HEK293 (cell line): Measurements from ENCODE around the gene SYTL5.
A peak's percentile ranks its signal among the peaks of the same experiment; 100 is the strongest.

Experiments
- CTCF ChIA-PET: fragments of 350-600 bp; formaldehyde crosslinking; extraction: SDS; loops from one replicate; lab custom pipeline; 2021; ENCODE audit warnings: antibody characterized with exemption; lab: Yijun Ruan, JAX
- POLR2A ChIA-PET: fragments of 300-600 bp; formaldehyde crosslinking; extraction: SDS; loops from one replicate; lab custom pipeline; 2020; ENCODE audit warnings: antibody characterized with exemption, inconsistent platforms; lab: Yijun Ruan, JAX
- H3K27ac ChIP-seq: fragments of 200-500 bp; sonication (Bioruptor generic); 2 replicates; pipeline ENCODE4 v1.5.1; 2014; ENCODE audit warnings: low read depth, low read length, control low read depth, inconsistent platforms; ENCODE audit errors: extremely low read depth
- H3K36me3 ChIP-seq, 2 experiments: fragments of 200-500 bp in 1 of 2; sonication (Bioruptor generic) in 1 of 2; 1 replicate in 1 of 2; 2 replicates in 1 of 2; pipeline ENCODE4 v1.5.1; 2014 to 2017; ENCODE audit warnings: inconsistent platforms in 2 of 2, low read length in 2 of 2; ENCODE audit not compliant: control insufficient read depth in 2 of 2, insufficient read depth in 1 of 2
- H3K4me1 ChIP-seq: fragments of 200-500 bp; sonication (Bioruptor generic); 2 replicates; pipeline ENCODE4 v1.5.1; 2014; ENCODE audit warnings: mild to moderate bottlenecking, low read length, inconsistent platforms; ENCODE audit not compliant: control insufficient read depth, insufficient read depth
- H3K4me3 ChIP-seq: 2 replicates; pipeline ENCODE4 v1.5.1; 2011; ENCODE audit warnings: low read depth, mild to moderate bottlenecking, control low read depth, low read length, moderate library complexity
- H3K9me3 ChIP-seq: fragments of 200-500 bp; sonication (Bioruptor generic); 2 replicates; pipeline ENCODE4 v1.5.1; 2014; ENCODE audit warnings: low read depth, low read length, inconsistent platforms; ENCODE audit not compliant: control insufficient read depth, insufficient read depth
- FEZF1 ChIP-seq: fragments of 450-650 bp; formaldehyde crosslinking; IDR thresholded peaks from 2 replicates; pipeline ENCODE4 v1.5.1; 2016; ENCODE audit warnings: missing biosample characterization, missing genetic modification characterization
- GLIS1 ChIP-seq: fragments of 450-650 bp; formaldehyde crosslinking; IDR thresholded peaks from 2 replicates; pipeline ENCODE4 v1.5.1; 2016; ENCODE audit warnings: missing biosample characterization, missing genetic modification characterization
- HOXA7 ChIP-seq: sonication (generic); formaldehyde crosslinking; IDR thresholded peaks from 2 replicates; pipeline ENCODE4 v1.8.1; 2022; ENCODE audit warnings: missing genetic modification reagents, borderline replicate concordance
- IKZF3 ChIP-seq: fragments of 450-650 bp; IDR thresholded peaks from 2 replicates; pipeline ENCODE4 v1.5.0; 2018; ENCODE audit warnings: missing biosample characterization, mild to moderate bottlenecking, missing genetic modification characterization, moderate library complexity
- KLF10 ChIP-seq: fragments of 450-650 bp; IDR thresholded peaks from 2 replicates; pipeline ENCODE4 v1.5.1; 2018; ENCODE audit warnings: missing biosample characterization, mild to moderate bottlenecking, missing genetic modification characterization
- KLF8 ChIP-seq: fragments of 450-650 bp; formaldehyde crosslinking; IDR thresholded peaks from 2 replicates; pipeline ENCODE4 v1.5.1; 2016; ENCODE audit warnings: missing biosample characterization, missing genetic modification characterization
- MYNN ChIP-seq: fragments of 450-650 bp; formaldehyde crosslinking; IDR thresholded peaks from 2 replicates; pipeline ENCODE4 v1.5.1; 2016; ENCODE audit warnings: missing biosample characterization, missing genetic modification characterization, borderline replicate concordance
- OVOL3 ChIP-seq: fragments of 450-650 bp; formaldehyde crosslinking; IDR thresholded peaks from 2 replicates; pipeline ENCODE4 v1.5.1; 2016; ENCODE audit warnings: missing biosample characterization, missing genetic modification characterization
- SP7 ChIP-seq: fragments of 450-650 bp; formaldehyde crosslinking; IDR thresholded peaks from 2 replicates; pipeline ENCODE4 v1.5.1; 2016; ENCODE audit warnings: missing biosample characterization, missing genetic modification characterization
- TCF7L2 ChIP-seq: IDR thresholded peaks from 2 replicates; pipeline ENCODE4 v1.6.1; 2011; ENCODE audit warnings: low read depth, mild to moderate bottlenecking, inconsistent platforms, low read length, moderate library complexity, borderline replicate concordance
- WT1 ChIP-seq: fragments of 450-650 bp; formaldehyde crosslinking; IDR thresholded peaks from 2 replicates; pipeline ENCODE4 v1.5.1; 2016; ENCODE audit warnings: missing biosample characterization, missing genetic modification characterization
- YY1 ChIP-seq: fragments of 450-650 bp; formaldehyde crosslinking; IDR thresholded peaks from 2 replicates; pipeline ENCODE4 v1.5.1; 2018; ENCODE audit warnings: missing biosample characterization, missing genetic modification characterization
- ZNF10 ChIP-seq: fragments of 450-650 bp; formaldehyde crosslinking; IDR thresholded peaks from 2 replicates; pipeline ENCODE4 v1.5.1; 2017; ENCODE audit warnings: missing biosample characterization, missing genetic modification characterization
- ZNF112 ChIP-seq: fragments of 450-650 bp; formaldehyde crosslinking; IDR thresholded peaks from 2 replicates; pipeline ENCODE4 v1.5.0; 2017; ENCODE audit warnings: missing biosample characterization, missing genetic modification characterization
- ZNF138 ChIP-seq: fragments of 450-650 bp; formaldehyde crosslinking; IDR thresholded peaks from 2 replicates; pipeline ENCODE4 v1.5.1; 2016; ENCODE audit warnings: missing biosample characterization, missing genetic modification characterization, borderline replicate concordance
- ZNF169 ChIP-seq: fragments of 450-650 bp; formaldehyde crosslinking; IDR thresholded peaks from 2 replicates; pipeline ENCODE4 v1.5.1; 2016; ENCODE audit warnings: missing biosample characterization, missing genetic modification characterization
- ZNF19 ChIP-seq: fragments of 450-650 bp; formaldehyde crosslinking; IDR thresholded peaks from 2 replicates; pipeline ENCODE4; 2016; ENCODE audit warnings: missing biosample characterization, missing genetic modification characterization, low read depth
- ZNF266 ChIP-seq: fragments of 450-650 bp; formaldehyde crosslinking; IDR thresholded peaks from 2 replicates; pipeline ENCODE4 v1.5.1; 2016; ENCODE audit warnings: missing biosample characterization, missing genetic modification characterization, low read depth
- ZNF274 ChIP-seq, 2 experiments: fragments of 200-500 bp in 1 of 2; fragments of 450-650 bp in 1 of 2; sonication (Bioruptor generic) in 1 of 2; formaldehyde crosslinking in 1 of 2; IDR thresholded peaks; 2 replicates each; pipeline versions ENCODE4 v1.5.1 to v1.6.1; 2014 to 2016; ENCODE audit warnings: borderline replicate concordance in 1 of 2, inconsistent platforms in 1 of 2, low read length in 1 of 2, missing biosample characterization in 1 of 2, missing genetic modification characterization in 1 of 2
- ZNF324 ChIP-seq: fragments of 450-650 bp; formaldehyde crosslinking; IDR thresholded peaks from 2 replicates; pipeline ENCODE4 v1.5.1; 2016; ENCODE audit warnings: missing biosample characterization, missing genetic modification characterization
- ZNF354C ChIP-seq: fragments of 450-650 bp; formaldehyde crosslinking; IDR thresholded peaks from 2 replicates; pipeline ENCODE4 v1.5.1; 2016; ENCODE audit warnings: missing biosample characterization, missing genetic modification characterization, low read depth, borderline replicate concordance
- ZNF426 ChIP-seq: fragments of 450-650 bp; formaldehyde crosslinking; IDR thresholded peaks from 2 replicates; pipeline ENCODE4 v1.5.1; 2017; ENCODE audit warnings: missing biosample characterization, missing genetic modification characterization, mild to moderate bottlenecking, inconsistent platforms, moderate library complexity
- ZNF433 ChIP-seq: fragments of 450-650 bp; formaldehyde crosslinking; IDR thresholded peaks from 2 replicates; pipeline ENCODE4 v1.5.1; 2016; ENCODE audit warnings: missing biosample characterization, missing genetic modification characterization, low read depth
- ZNF529 ChIP-seq: fragments of 450-650 bp; formaldehyde crosslinking; IDR thresholded peaks from 2 replicates; pipeline ENCODE4 v1.5.1; 2017; ENCODE audit warnings: missing genetic modification characterization, missing biosample characterization; ENCODE audit not compliant: insufficient replicate concordance
- ZNF548 ChIP-seq: fragments of 450-650 bp; formaldehyde crosslinking; IDR thresholded peaks from 2 replicates; pipeline ENCODE4 v1.5.1; 2016; ENCODE audit warnings: missing biosample characterization, missing genetic modification characterization
- ZNF629 ChIP-seq: fragments of 450-650 bp; formaldehyde crosslinking; IDR thresholded peaks from 2 replicates; pipeline ENCODE4 v1.5.1; 2017; ENCODE audit warnings: missing biosample characterization, missing genetic modification characterization
- ZNF707 ChIP-seq: fragments of 450-650 bp; formaldehyde crosslinking; IDR thresholded peaks from 2 replicates; pipeline ENCODE4 v1.5.1; 2016; ENCODE audit warnings: missing biosample characterization, missing genetic modification characterization
- ZNF830 ChIP-seq: fragments of 450-650 bp; IDR thresholded peaks from 2 replicates; pipeline ENCODE4 v1.5.0; 2018; ENCODE audit warnings: missing biosample characterization, missing genetic modification characterization, low read depth, mild to moderate bottlenecking, moderate library complexity
- TF ChIP-seq, protein P1 (sequence below): fragments of 450-650 bp; formaldehyde crosslinking; IDR thresholded peaks from 2 replicates; pipeline ENCODE4 v1.5.1; 2017; ENCODE audit warnings: missing biosample characterization, missing genetic modification characterization
- TF ChIP-seq, protein P2 (sequence below): fragments of 450-650 bp; formaldehyde crosslinking; IDR thresholded peaks from 2 replicates; pipeline ENCODE4 v1.5.1; 2016; ENCODE audit warnings: missing biosample characterization, missing genetic modification characterization
- TF ChIP-seq, protein P3 (sequence below): fragments of 450-650 bp; formaldehyde crosslinking; IDR thresholded peaks from 2 replicates; pipeline ENCODE4 v1.5.1; 2016; ENCODE audit warnings: missing biosample characterization, missing genetic modification characterization
- TF ChIP-seq, protein P4 (sequence below): fragments of 450-650 bp; formaldehyde crosslinking; IDR thresholded peaks from 2 replicates; pipeline ENCODE4 v1.5.1; 2017; ENCODE audit warnings: missing biosample characterization, missing genetic modification characterization

SYTL5 gene

DNA sequence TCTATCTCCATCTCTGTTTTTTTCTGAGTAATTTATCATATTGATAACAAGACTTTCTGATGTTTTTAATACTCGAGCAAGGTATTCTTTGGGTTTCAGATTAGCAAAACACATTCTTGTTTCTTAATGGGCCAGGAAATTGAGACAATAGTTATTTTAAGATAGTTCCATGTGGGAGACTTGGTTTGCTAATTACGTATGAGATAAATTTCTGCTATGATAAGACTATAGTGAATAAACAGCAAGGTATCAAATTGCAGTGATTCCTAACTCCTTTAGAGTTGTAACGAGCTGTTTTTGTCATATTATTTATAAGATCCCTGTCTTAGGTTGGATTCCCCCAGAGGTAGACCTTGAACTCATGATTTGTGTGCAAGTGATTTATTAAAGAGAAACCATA, 38.3 kb downstream of the SYTL5 start (continued):
- TF ChIP-seq ZNF433 (tag by site-specific recombination): no peak
- no peak for TF ChIP-seq ZNF529 (tag by site-specific recombination)
- TF ChIP-seq ZNF169 (tag by site-specific recombination): no peak
- TF ChIP-seq ZNF830: no peak
- TF ChIP-seq ZNF324: no peak
- no peak for TF ChIP-seq ZNF707
- no peak for TF ChIP-seq ZNF266 (tag by site-specific recombination)
- peak; percentile 59; the same call in 1 of the 2 replicates for TF ChIP-seq IKZF3 (tag by site-specific recombination)
- TF ChIP-seq ZNF548 (tag by site-specific recombination): no peak
- TF ChIP-seq ZNF10: no peak
- peak; percentile 55; the same call in 1 of the 2 replicates for TF ChIP-seq SP7 (tag by site-specific recombination)
- TF ChIP-seq HOXA7 (CRISPR knock-in tag): no peak
- TF ChIP-seq KLF8 (tag by site-specific recombination): peak; percentile 76
- 0 out of 2 replicates have a peak, but pooled peaks have one; percentile 36 for TF ChIP-seq KLF10
- TF ChIP-seq ZNF112 (tag by site-specific recombination): no peak
- TF ChIP-seq, protein P1, sequence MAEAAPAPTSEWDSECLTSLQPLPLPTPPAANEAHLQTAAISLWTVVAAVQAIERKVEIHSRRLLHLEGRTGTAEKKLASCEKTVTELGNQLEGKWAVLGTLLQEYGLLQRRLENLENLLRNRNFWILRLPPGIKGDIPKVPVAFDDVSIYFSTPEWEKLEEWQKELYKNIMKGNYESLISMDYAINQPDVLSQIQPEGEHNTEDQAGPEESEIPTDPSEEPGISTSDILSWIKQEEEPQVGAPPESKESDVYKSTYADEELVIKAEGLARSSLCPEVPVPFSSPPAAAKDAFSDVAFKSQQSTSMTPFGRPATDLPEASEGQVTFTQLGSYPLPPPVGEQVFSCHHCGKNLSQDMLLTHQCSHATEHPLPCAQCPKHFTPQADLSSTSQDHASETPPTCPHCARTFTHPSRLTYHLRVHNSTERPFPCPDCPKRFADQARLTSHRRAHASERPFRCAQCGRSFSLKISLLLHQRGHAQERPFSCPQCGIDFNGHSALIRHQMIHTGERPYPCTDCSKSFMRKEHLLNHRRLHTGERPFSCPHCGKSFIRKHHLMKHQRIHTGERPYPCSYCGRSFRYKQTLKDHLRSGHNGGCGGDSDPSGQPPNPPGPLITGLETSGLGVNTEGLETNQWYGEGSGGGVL (tag by site-specific recombination): no peak
- no peak for TF ChIP-seq ZNF426

DNA sequence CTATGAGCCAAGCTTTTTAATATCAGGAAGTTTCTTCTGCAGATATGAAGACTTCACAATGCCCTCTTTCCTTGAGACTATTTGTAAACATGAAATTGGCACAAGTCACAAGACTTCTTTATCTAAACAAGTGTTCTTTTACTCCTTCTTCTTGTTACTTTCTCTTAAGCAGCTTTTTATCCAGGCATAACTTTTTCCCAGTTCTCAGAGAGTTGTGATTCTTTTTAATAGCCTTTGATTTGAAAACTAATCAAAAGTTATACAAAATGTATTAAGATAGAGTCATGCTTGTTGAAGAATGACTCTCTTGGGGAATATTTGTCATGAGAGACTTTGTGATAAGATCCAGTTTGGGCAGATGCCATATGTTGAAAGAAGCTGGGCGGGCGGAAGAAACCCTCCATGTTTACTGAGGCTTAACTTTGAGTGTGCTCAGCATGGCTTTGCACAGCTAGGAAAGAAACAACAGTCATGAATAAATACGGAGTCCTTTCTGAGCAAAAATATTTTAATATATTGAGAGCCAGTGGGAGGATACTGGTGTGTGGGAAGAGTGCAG, 39.3 kb downstream of the SYTL5 start:
- ChIA-PET POLR2A (no interaction called here), CTCF (no interaction called here)
- Histone ChIP-seq H3K4me3 (no peak overlapping the region), H3K36me3 (no peaks in the 10 kb centered on the region), H3K9me3 (no peaks in the 10 kb centered on the region), H3K4me1 (peaks cover 11% of the 10 kb centered on the region; the same call in 1 of the 2 replicates), H3K27ac (peak overlapping the region; percentile 3; the same call in 1 of the 2 replicates)
- TF ChIP-seq, protein P2, sequence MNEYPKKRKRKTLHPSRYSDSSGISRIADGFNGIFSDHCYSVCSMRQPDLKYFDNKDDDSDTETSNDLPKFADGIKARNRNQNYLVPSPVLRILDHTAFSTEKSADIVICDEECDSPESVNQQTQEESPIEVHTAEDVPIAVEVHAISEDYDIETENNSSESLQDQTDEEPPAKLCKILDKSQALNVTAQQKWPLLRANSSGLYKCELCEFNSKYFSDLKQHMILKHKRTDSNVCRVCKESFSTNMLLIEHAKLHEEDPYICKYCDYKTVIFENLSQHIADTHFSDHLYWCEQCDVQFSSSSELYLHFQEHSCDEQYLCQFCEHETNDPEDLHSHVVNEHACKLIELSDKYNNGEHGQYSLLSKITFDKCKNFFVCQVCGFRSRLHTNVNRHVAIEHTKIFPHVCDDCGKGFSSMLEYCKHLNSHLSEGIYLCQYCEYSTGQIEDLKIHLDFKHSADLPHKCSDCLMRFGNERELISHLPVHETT: 0 out of 2 replicates have a peak, but pooled peaks have one; percentile 22
- peak; percentile 69; the same call in 1 of the 2 replicates for TF ChIP-seq TCF7L2
- TF ChIP-seq, protein P3, sequence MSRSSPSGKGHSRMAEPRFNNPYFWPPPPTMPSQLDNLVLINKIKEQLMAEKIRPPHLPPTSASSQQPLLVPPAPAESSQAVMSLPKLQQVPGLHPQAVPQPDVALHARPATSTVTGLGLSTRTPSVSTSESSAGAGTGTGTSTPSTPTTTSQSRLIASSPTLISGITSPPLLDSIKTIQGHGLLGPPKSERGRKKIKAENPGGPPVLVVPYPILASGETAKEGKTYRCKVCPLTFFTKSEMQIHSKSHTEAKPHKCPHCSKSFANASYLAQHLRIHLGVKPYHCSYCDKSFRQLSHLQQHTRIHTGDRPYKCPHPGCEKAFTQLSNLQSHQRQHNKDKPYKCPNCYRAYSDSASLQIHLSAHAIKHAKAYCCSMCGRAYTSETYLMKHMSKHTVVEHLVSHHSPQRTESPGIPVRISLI (tag by site-specific recombination): no peak
- peak; percentile 8; the same call in 1 of the 2 replicates for TF ChIP-seq FEZF1 (tag by site-specific recombination)
- TF ChIP-seq OVOL3: 0 out of 2 replicates have a peak, but pooled peaks have one; percentile 24
- no peak for TF ChIP-seq YY1 (tag by site-specific recombination)
- TF ChIP-seq WT1 (tag by site-specific recombination): no peak
- no peak for TF ChIP-seq ZNF19 (tag by site-specific recombination)
- no peak for TF ChIP-seq ZNF433 (tag by site-specific recombination)
- no peak for TF ChIP-seq MYNN
- peak; percentile 39 for TF ChIP-seq ZNF629
- TF ChIP-seq, protein P4, sequence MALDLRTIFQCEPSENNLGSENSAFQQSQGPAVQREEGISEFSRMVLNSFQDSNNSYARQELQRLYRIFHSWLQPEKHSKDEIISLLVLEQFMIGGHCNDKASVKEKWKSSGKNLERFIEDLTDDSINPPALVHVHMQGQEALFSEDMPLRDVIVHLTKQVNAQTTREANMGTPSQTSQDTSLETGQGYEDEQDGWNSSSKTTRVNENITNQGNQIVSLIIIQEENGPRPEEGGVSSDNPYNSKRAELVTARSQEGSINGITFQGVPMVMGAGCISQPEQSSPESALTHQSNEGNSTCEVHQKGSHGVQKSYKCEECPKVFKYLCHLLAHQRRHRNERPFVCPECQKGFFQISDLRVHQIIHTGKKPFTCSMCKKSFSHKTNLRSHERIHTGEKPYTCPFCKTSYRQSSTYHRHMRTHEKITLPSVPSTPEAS (tag by site-specific recombination): no peak
- no peak for TF ChIP-seq ZNF354C (tag by site-specific recombination)
- no peak for TF ChIP-seq ZNF138 (tag by site-specific recombination)
- no peak for TF ChIP-seq GLIS1 (tag by site-specific recombination)
- TF ChIP-seq ZNF274 (IDR thresholded peaks at IDR 0.05; ENCODE audit: low read length): no peak
- no peak for TF ChIP-seq ZNF274 (tag by site-specific recombination; IDR thresholded peaks at IDR 0.05; ENCODE audit: borderline replicate concordance)
- TF ChIP-seq KLF10: 0 out of 2 replicates have a peak, but pooled peaks have one; percentile 25
